Fibroblast of skin of right biceps (primary cell): ENCODE data around the gene ADH7.
"Not testable (repeated sequence)": the region's sequence is repeated elsewhere in the genome, so short reads cannot be mapped to it uniquely, and the experiment has no call there.

Source experiments
- DNase-seq: peaks from one replicate; pipeline ENCODE4 v3.0.0-alpha.2; 2013

Gene ADH7

GRCh38 chr4:99414902-99415301 lies 20.2 kb downstream of the ADH7 start:
- not testable (repeated sequence) for DNase-seq

- DNase-seq: no peak
Observed at GRCh38 chr4:99414401-99414800, 20.7 kb downstream of the ADH7 start.

DNA sequence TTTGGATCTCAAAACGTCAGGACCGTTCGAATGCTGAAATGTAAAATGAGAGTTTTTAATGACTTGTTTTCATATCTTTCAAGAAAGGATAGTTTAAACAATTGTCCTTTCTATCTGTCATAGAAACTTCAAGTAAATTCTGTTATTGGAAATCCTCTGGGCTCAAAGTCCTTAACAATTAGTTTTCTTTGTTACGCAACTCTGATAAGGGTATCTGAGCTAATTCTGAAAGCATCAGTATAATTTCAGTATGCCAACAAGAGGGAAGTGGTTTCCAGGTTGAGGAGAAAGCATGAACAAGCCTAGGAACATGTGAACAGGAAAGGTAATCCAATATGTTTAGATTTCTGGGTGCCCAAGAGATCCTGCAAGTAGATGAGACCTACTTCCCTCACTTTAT lies 22.0 kb downstream of the ADH7 start:
- no peak for DNase-seq

DNA sequence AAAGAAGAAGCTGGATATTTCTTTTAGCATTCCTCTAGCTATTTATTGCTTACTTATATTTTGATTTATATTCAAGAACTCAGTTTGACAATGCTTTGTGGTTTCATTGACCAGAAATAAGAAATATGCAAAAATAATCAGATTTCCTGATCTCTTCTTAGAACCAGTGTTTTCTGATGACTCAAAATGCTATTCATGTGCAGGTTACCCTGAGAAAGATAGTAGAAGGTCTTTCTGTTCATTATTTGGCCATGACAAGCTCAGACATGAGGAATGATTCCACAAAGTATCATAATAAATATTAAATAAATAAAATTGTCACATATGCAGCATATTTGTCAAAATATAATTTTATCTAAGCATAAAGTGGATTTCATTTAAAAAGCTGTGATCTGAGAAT lies 24.1 kb downstream of the ADH7 start:
- no peak for DNase-seq

DNA sequence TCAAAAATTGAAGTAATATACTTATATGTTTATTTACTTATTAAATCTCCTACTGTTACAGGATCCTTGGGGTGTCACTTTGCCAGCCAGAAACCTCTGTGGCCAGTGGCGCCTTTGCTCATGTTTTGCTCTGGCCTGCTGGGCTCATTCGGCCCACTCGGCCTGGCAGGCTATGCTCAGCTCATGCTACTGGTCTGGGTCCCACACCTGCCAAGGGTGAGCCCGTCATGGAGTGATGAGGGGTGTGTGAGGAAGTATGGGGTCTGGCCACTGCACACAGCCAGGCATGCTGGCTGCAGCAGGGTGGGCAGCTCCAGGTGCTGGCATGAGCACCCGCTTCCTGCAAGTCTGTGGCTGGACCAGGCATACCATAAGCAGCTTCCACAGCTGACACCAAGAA lies 25.1 kb downstream of the ADH7 start:
- DNase-seq: no peak

DNA sequence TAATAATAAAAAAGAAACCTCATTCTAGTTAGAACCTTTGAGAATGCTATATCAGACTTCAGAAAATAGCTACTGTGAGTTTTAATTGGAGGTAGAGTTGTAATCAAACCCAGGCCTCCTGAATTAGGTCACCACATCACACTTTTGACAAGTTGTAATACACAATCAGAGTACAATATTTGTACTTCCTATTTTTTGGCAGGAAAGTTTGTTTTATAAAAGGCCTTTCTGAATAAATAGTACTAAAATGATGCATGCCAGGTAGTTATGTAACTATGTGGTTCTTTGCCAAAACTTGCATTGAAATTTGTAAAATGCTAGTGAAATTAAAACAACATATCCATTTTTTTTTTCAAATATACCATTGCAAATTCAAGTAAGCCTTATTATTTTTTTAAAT lies 26.8 kb downstream of the ADH7 start:
- no peak for DNase-seq

GRCh38 chr4:99405433-99406115 lies 29.6 kb downstream of the ADH7 start:
- peak; percentile 75 for DNase-seq

DNA sequence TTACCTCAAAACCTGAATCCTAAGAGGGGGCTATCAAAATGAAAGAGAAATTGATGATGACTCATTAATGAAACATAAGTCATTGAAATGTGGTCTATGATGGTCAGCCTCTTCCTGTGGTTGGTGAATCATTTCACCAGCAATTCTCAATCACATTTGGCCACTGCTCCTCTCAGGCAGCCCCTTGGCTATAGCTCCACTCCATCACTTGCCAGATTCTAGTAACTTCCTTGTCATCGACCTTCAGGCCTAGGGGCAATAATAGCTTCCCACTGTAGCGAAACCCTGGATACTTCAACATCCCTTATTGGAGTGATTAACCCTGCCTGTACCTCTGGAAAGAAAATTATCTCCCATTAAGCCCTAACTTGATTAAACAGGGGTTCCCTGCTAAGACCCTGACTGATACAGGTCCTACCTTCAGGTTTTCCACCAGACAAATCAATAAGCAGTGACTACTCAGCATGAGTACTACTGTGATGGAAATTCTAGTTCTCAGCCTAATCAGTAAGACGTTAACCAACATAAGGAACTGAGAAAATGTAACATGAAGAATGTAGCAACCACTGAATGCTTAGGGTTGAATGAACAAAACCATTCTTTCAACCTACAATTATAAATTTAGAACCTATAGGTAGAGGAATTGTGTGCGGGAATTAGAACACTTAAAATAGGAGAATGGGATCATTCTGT lies 30.4 kb downstream of the ADH7 start:
- DNase-seq: peak; percentile 93

DNA sequence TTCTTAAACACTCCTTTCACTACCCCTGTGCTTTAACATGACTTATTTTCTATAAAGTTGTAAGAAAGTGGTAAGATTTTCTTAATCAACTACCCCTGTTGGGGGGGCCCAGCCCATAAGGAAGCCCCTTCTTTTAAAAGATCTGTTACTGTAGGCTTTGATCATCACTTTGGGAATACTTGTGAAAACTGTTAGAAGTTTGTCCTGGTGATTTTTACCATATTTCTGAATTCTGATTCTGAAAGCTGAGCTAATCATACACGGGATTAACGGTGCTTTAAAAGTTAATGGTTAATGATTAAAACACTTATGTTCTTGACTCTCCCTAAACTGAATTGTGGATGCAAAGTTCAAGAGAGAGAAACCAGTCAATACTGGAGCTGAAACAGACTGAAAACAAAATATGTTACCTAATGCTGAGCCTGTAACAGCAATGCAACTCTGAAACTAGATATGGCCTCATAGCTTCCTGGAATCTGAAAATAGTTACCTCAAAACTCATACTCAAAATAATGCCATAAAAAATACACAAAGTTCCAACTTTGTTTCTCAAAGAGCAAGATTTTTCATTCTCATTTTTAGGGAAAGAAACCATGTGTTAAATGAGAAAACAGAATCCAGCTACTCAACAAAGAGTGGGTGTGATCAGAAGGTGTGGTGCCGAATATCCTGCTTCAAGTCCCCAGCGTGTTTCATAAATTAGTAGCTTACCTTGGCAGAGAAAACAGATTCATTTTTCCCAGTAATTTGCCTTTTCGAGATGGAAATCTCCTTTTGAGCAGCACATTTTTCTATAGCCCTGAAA lies 31.6 kb downstream of the ADH7 start:
- DNase-seq: peak; percentile 48

DNA sequence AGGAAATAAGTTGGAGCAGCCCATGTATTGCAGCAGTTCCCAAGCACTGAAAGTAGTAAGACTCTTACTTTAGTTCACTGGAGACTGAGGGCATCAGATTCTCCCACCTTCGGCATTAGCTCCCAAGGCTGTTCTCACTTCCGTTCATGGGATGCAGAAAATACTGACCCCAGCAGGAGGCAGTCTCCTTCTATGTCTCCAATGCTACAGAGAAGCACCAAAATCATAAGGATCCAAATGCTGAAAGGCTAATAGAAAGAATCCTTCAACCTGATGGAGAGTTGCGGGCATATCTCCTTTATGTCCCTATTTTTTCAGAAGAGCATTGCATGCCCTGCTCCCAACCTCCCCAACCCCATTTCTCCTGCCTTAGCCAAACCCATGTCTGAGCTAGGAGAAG lies 32.4 kb downstream of the ADH7 start:
- no peak for DNase-seq

GRCh38 chr4:99400831-99401230 lies 34.3 kb downstream of the ADH7 start:
- DNase-seq: no peak

GRCh38 chr4:99399017-99399416 lies 36.1 kb downstream of the ADH7 start:
- DNase-seq: no peak

GRCh38 chr4:99395595-99396364 lies 39.4 kb downstream of the ADH7 start:
- peak; percentile 75 for DNase-seq

DNA sequence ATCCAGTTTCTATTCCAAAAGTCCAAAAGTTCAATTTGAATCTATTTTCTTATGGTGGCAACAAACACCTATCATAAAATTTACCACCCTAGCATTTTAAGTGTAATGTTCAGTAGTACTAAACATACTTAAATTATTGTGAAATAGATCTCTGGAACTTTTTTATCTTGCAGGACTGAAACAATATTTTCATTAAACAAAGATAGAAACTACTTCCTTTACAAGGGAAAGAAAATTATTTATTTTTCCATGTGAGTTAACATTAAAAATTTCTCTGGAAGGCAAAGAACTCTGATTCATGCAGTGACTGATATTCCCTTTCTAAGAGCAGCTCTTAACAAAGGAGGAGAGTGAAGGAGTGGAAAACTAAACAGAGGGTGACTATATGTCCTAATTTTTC lies 40.2 kb downstream of the ADH7 start:
- peak; percentile 49 for DNase-seq

GRCh38 chr4:99390055-99390454 lies 45.1 kb downstream of the ADH7 start:
- peak; percentile 67 for DNase-seq

DNA sequence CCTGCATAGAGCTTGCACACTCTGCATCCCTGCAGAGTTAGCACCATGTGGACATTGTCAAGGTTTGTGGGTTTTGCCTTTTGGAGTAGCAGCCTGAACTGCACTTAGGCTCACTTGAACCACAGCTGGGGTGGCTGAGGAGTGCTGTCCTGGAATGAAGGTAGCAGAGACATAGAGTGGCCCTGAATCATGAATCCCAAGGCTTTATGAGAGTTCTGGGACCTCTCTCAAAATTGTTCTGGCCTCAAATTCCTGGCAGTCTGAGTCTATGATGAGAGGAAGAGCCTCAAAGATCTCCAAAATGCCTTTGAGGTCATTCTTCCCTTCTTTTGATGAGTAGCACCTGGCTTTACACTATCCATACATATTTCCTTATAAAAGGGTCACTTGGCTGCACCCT lies 45.5 kb downstream of the ADH7 start:
- DNase-seq: peak; percentile 64

DNA sequence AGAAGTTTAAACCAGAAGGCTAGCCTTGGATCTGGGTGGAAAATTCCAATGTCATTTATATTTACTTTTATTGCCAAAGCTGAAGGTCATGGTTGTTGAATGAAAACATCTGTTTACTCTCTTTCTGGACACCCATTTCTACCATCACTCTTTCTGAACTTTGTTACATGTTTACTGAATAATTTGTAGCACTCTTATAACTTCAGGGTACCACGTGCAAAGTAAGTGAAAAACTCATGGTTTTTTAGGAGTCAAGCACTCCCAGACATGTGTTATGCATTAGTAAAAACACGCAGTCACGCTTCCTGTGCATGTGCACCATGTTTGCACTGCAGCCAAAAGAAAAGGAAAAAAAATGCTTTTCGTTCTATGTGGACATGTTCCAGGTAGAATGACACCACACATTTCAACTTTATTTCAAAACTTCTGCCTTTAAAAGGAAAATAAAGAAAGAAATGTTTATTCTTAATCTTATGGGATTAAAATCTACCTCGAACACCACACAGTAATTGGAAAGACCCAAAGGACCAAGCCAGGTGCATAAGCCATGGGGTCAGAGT lies 51.2 kb downstream of the ADH7 start:
- DNase-seq: peak; percentile 92

GRCh38 chr4:99383399-99383798 lies 51.7 kb downstream of the ADH7 start:
- peak; percentile 12 for DNase-seq

DNA sequence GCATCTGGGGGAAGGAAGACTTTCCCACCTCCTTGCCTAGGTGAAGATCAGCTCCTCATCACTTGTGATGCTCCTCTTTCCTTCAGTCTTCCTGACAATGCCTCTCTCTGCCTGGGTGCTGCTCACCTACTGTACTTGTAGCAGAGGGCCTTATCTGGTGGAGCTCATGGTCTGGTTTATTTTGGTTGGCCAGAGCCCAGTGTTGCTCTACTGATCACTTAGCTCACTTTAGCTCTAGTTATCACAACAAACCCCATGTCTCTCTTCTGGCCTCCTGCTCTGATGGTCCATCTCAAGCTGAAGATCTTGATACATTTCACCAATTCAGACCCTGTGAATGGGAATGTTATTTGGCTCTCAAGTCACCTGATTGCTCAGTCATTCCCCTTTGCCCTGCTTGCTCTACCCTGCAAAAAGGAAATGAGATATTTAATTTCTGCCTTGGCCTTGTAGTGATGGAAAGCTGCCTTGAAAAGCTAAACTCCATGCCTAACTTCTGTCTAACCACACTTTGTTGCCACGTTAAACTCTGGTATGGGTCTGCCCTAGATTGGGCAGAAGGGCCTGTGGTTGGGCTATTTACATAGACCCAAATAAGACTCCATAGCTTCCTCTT lies 52.3 kb downstream of the ADH7 start:
- peak; percentile 12 for DNase-seq

- DNase-seq: no peak
Observed at GRCh38 chr4:99381588-99382175, 53.5 kb downstream of the ADH7 start.

DNA sequence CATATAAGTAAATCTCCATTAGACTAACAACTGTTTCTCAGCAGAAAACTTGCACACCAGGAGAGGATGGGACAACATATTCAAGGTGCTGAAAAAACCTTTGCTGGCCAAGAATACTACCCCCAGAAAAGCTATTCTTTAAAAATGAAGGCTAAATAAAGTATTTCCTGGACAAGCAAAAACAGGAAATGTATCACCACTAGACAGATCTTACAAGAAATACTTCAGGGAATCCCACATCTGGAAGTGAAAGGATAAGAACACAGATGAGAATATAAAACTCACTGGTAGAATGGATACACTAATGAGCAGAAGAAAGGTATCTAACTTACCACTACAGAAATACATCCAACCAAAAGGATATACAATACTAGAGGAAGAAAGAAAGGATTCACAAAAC lies 55.6 kb downstream of the ADH7 start:
- DNase-seq: peak; percentile 28

DNA sequence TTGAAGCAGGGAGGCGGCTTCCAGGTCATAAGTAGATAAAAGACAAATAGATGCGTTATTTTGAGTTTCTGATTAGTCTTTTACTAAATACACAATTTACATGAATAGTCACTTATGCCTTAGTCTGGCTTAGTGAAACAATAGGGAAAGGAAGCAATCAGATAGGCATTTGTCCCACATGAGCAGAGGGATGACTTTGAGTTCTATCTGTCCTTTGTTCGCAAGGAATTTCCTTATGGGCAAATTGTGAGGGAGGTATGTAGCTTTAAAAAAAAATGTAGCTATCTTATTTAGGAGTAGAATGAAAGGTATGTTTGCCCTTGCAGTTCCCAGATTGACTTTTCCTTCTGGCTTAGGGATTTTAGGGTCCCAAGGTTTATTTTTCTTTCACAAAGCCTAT lies 56.3 kb downstream of the ADH7 start:
- DNase-seq: no peak
